HFF-Myc (cell line): ENCODE results near the gene SERPINA3.

Experiments used
- DNase-seq: peaks from one replicate; pipeline ENCODE4 v3.0.0-alpha.2; 2011; ENCODE audit warnings: low read depth; ENCODE audit errors: extremely low read depth
- H3K4me3 ChIP-seq: replicated peaks from 2 replicates; pipeline ENCODE4 v1.5.1; 2011; ENCODE audit warnings: low read depth, mild to moderate bottlenecking, control low read depth, low read length
- TF ChIP-seq, protein P1 (sequence below): IDR thresholded peaks from 2 replicates; pipeline ENCODE4 v1.5.1; 2012; ENCODE audit warnings: mild to moderate bottlenecking, low read depth, low read length, control low read depth; ENCODE audit errors: missing control alignments

SERPINA3 gene

DNA sequence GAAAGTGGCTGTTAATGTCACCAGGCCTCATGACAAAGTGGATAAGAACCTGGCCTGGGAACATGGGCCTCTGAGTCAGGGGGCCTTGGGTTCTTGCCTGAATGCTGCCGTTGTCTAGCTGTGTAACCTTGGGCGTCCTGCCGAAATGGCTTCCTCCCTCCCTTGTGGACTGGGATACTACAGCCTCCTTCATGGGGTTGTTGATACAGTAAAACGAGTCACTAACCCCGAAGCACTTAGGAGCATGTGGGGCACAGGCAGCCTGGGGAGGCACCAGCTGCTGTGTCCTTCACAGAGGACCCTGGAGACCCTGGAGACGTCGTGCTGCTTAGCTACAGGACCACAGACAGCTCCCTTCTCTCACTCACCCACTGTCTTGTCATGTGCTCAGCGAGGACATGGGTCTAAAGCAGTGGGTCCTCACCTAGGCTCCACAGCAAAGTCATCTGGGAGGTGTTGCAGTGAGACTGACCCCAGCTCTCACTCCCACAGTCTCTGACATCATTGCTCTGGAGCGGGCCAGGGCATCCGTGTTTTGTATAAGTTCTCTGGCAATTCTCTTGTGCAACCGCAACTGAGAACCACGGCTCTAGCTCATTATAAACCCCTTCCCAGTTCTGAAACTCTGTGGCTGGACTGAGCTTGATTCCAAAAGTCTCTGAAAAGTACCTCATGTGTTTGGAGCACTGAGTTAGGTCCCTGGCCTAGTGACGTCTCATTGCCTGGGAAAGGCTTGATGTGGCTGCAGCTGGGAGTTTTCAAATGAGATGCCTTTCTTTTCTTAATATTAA, 42.1 kb downstream of the SERPINA3 start:
- no peak overlapping the region for H3K4me3 ChIP-seq
- TF ChIP-seq, protein P1, sequence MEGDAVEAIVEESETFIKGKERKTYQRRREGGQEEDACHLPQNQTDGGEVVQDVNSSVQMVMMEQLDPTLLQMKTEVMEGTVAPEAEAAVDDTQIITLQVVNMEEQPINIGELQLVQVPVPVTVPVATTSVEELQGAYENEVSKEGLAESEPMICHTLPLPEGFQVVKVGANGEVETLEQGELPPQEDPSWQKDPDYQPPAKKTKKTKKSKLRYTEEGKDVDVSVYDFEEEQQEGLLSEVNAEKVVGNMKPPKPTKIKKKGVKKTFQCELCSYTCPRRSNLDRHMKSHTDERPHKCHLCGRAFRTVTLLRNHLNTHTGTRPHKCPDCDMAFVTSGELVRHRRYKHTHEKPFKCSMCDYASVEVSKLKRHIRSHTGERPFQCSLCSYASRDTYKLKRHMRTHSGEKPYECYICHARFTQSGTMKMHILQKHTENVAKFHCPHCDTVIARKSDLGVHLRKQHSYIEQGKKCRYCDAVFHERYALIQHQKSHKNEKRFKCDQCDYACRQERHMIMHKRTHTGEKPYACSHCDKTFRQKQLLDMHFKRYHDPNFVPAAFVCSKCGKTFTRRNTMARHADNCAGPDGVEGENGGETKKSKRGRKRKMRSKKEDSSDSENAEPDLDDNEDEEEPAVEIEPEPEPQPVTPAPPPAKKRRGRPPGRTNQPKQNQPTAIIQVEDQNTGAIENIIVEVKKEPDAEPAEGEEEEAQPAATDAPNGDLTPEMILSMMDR: no peak
- no peak for DNase-seq

DNA sequence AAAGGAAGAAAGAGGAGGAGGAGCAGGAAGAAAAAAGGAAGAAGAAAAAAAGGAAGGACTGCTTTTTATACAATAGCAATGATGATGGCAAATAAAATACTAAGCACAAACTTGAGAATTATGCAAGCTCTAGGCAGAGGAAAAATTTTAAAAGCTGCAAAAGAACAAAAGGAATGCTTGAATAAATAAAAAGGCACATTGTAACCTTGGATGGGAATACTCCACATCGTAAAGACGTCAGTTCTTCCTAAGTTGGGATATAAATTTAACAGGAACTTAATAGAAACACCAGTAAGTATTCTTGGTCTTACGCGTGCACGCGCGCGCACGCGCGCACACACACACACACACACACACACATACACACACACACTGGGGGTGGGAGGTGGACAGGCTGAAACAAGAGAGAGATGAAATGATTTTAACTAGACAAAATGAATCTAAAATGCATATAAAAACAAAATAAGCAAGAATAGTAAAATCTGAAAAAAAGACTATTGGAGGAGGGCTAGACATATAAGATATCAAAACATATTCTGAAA, 43.0 kb downstream of the SERPINA3 start:
- TF ChIP-seq, protein P1: no peak
- DNase-seq: no peak
- no peak overlapping the region for H3K4me3 ChIP-seq

DNA sequence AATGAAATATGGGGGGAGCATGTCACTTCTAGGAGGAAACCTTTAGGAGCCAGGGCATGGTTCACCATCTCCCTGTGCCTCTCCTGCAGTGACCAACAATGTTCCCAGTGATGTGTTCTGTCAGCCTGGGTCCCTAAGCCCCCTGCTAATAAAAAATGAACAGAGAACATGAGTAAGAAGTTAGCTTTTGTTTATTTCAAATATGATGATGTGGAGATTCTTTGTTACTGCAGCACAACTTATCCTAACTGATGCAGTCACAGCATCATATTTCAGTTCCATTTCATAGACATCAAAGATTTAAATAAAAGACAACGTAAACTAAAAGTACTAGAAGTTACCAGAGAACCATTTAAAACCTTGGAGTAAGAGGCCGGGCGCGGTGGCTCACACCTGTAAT, 43.9 kb downstream of the SERPINA3 start:
- DNase-seq: no peak
- no peak overlapping the region for H3K4me3 ChIP-seq
- TF ChIP-seq, protein P1: no peak

DNA sequence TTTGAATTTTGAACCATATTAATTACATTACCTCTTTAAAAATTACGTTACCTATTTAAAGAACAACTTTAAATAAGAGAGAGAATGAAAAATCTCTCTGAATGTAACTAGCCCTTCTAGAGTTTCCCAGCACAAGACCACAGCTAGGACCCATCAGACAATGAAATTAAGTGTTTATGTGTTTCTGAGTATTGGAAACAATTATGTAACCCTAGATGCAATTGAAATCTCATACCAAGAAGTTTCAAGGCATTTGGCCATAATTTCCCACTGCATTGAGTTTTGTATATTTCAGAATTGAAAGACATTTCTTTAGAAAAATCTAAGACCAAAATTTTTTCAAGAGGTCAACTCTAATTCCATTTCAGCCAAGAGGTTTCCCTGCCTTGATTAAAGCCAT, 47.1 kb downstream of the SERPINA3 start:
- no peak for DNase-seq
- no peak overlapping the region for H3K4me3 ChIP-seq
- TF ChIP-seq, protein P1: no peak

DNA sequence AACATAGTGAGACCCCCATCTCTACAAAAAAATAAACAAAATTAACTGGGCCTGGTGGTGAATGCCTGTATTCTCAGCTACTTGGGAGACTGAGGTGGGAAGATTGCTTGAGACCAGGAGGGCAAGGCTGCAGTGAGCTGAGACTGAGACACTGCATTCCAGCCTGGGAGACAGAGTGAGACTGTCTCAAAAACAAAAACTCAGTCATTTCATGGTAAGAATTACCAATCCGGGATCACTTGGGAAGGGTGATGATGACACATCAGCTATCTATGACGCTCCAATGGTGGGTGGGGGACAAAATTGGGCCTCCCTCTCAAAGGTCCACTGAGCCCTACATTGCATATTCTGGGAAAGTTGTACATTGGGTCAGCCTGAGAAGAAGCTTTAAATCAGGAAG, 47.7 kb downstream of the SERPINA3 start:
- no peak for DNase-seq
- no peak overlapping the region for H3K4me3 ChIP-seq
- TF ChIP-seq, protein P1: no peak

DNA sequence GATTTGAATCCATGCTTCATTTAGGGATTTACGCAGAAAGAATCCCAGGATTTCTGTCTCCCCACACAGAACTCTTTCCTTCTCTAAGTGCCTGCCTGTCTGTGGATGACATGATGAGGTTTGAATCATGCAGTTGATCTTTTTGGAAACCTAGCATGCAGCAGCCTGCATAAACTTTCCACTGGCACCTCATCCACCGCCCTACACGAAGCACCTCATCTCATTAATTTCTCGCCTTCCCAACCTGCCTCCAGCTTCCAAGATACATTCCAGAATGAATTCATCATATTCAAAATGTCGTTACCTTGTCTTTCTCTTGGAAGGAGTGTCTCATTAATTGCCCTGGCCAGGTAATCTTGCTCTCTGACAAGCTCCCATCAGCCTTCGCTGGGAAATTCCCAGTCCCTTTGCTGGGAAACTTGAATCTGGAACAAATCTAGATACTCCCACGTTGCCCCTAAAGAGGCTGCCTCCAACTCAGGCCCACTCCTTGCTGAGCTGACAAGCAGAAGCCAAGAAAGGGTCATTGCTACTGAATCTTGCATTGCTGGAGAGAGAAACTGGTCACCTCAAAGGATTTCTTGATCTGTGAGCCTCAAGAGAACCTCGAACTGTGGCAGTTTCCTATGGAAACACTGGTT, 48.2 kb downstream of the SERPINA3 start:
- DNase-seq: no peak
- H3K4me3 ChIP-seq: no peak overlapping the region
- TF ChIP-seq, protein P1: no peak
